Mucosa of descending colon (tissue), 3 donors: ENCODE results near the gene IRS2. TPM values are rescaled to one million over a fixed set of nuclear protein-coding genes. Genes with fewer than 3 reads are reported as not detected.

ENCODE experiments used
- ATAC-seq: fragments of 200-7000 bp; cut with Tn5 transposase; one replicate; pipeline ENCODE4 v1.9.1; 2020; ENCODE audit warnings: mild to moderate bottlenecking, moderate library complexity
- DNase-seq, 3 donors: peaks; one replicate each; pipeline ENCODE4 v3.0.0-alpha.2; 2020
- H3K36me3 ChIP-seq: fragments of 200-600 bp; one replicate; pipeline ENCODE4 v1.8.0; 2021; ENCODE audit warnings: low read depth, mild to moderate bottlenecking
- H3K4me1 ChIP-seq: fragments of 200-600 bp; one replicate; pipeline ENCODE4 v1.8.0; 2021; ENCODE audit warnings: low read depth, mild to moderate bottlenecking
- H3K4me3 ChIP-seq: fragments of 200-600 bp; one replicate; pipeline ENCODE4 v1.8.0; 2021; ENCODE audit warnings: mild to moderate bottlenecking
- H3K9me3 ChIP-seq: fragments of 200-600 bp; one replicate; pipeline ENCODE4 v1.8.0; 2021; ENCODE audit warnings: mild to moderate bottlenecking
- CTCF ChIP-seq: fragments of 200-600 bp; IDR thresholded peaks from one replicate; pipeline ENCODE4 v1.8.0; 2022; ENCODE audit warnings: antibody characterized with exemption, mild to moderate bottlenecking
- intact Hi-C, 2 donors: fragments of 100-400 bp; cut with DNase I in 1 of 2; cut with micrococcal nuclease in 1 of 2; formaldehyde crosslinking; loops; one replicate each; pipeline versions ENCODE4 v1.11.0 to v1.11.1; 2022; cut with DNase I, micrococcal nuclease
- total RNA-seq, 3 donors: library from RNA; stranded (reverse); fragmentation: NEBNext Ultra II Directional in 2 of 3; extraction: Animal tissue kit (Norgen Biotek cat#: 25700) in 2 of 3; gene quantifications; one replicate each; pipeline versions ENCODE4 v1.2.1 to v1.2.4, GENCODE V29; 2021 to 2023
- donor health status: DM: no; HTN: no; CAD: no; lungs with moderate emphysema.
- donor health status: DM: no; HTN: no; CAD: no.
- donor health status: DM: no; HTN: yes; CAD: no.

IRS2 gene
- total RNA-seq, 3 donors from 2014 or later = 14.0 to 31.4 (median 23.7) TPM

GRCh38 chr13:109712124-109712722 is 74.2 kb downstream of the IRS2 start:
- intact Hi-C loops = no loop called here

GRCh38 chr13:109707742-109708617 is 78.4 kb downstream of the IRS2 start:
- Histone ChIP-seq H3K4me3 (no peak overlapping the region), H3K36me3 (no peaks in the 10 kb centered on the region), H3K4me1 (no peaks in the 10 kb centered on the region), H3K9me3 (no peaks in the 10 kb centered on the region)
- ATAC-seq = peak; percentile 21
- DNase-seq = no peak
- intact Hi-C loops = no loop called here
- no peak for TF ChIP-seq CTCF

More at GRCh38 chr13:109712124-109712722, 74.2 kb downstream of the IRS2 start:
- Histone ChIP-seq H3K36me3 (no peaks in the 10 kb centered on the region), H3K9me3 (no peaks in the 10 kb centered on the region), H3K4me3 (no peak overlapping the region), H3K4me1 (no peaks in the 10 kb centered on the region)
- DNase-seq (no peak), ATAC-seq (no peak)
- no peak for TF ChIP-seq CTCF

- intact Hi-C loops = no loop called here
Measured at GRCh38 chr13:109707044-109707741, 79.2 kb downstream of the IRS2 start.

GRCh38 chr13:109706015-109706715 is 80.2 kb downstream of the IRS2 start:
- DNase-seq (no peak), ATAC-seq (no peak)
- H3K9me3 ChIP-seq = no peaks in the 10 kb centered on the region
- no peaks in the 10 kb centered on the region for H3K36me3 ChIP-seq
- no peak for TF ChIP-seq CTCF
- H3K4me3 ChIP-seq = no peak overlapping the region
- H3K4me1 ChIP-seq = no peaks in the 10 kb centered on the region
- intact Hi-C loops = no loop called here

More at GRCh38 chr13:109707044-109707741, 79.2 kb downstream of the IRS2 start:
- Histone ChIP-seq H3K9me3 (no peaks in the 10 kb centered on the region), H3K4me3 (no peak overlapping the region), H3K4me1 (no peaks in the 10 kb centered on the region), H3K36me3 (no peaks in the 10 kb centered on the region)
- ATAC-seq (peak; percentile 55), DNase-seq (peak in 1 of 3 donors; percentile 62)
- no peak for TF ChIP-seq CTCF
